H1 (cell line): Measurements from ENCODE around the gene ZNF45.

Experiments
- CTCF ChIP-seq, 3 experiments: IDR thresholded peaks; 1 replicate in 2 of 3; 2 replicates in 1 of 3; pipeline versions ENCODE4 v1.5.1 to v1.6.1; 2011; ENCODE audit warnings: low read length in 3 of 3, mild to moderate bottlenecking in 3 of 3, inconsistent platforms in 2 of 3, low read depth in 1 of 3, moderate library complexity in 1 of 3; ENCODE audit not compliant: insufficient read depth in 1 of 3; ENCODE audit errors: control extremely low read depth in 1 of 3
- EGR1 ChIP-seq: IDR thresholded peaks from 2 replicates; pipeline ENCODE4 v1.6.1; 2011; ENCODE audit warnings: low read depth, low read length, borderline replicate concordance
- MAFK ChIP-seq: IDR thresholded peaks from 2 replicates; pipeline ENCODE4 v1.6.1; 2012; ENCODE audit warnings: low read depth, mild to moderate bottlenecking, improper control_type of control experiment, low read length

GRCh38 chr19:43941209-43941608 lies 6.1 kb upstream of the ZNF45 start:
- TF ChIP-seq MAFK (no peak), EGR1 (no peak), CTCF (IDR thresholded peaks at IDR 0.05; ENCODE audit: control extremely low read depth in 1 of 3, insufficient read depth in 1 of 3, low read depth in 1 of 3, low read length in 3 of 3) (no peak)
